ENCODE measurements around the gene IGF2R.
"Not testable (repeated sequence)": the region's sequence is repeated elsewhere in the genome, so short reads cannot be mapped to it uniquely, and the experiment has no call there.

The IGF2R gene

GRCh38 chr6:160101277-160102205 lies 132.7 kb downstream of the IGF2R start:
- no peak for DNase-seq (ENCODE audit: low read depth)

- DNase-seq (ENCODE audit: low read depth) = no peak
These were observed 133.5 kb downstream of the IGF2R start for GRCh38 chr6:160102399-160102798.

- no peak for DNase-seq (ENCODE audit: low read depth)
These were observed 134.3 kb downstream of the IGF2R start for GRCh38 chr6:160102956-160103824.

- DNase-seq (ENCODE audit: low read depth) = no peak
These were observed 134.9 kb downstream of the IGF2R start for GRCh38 chr6:160103825-160104100.

GRCh38 chr6:160104821-160105517 lies 136.1 kb downstream of the IGF2R start:
- DNase-seq (ENCODE audit: low read depth) = no peak

GRCh38 chr6:160106010-160106409 lies 137.1 kb downstream of the IGF2R start:
- DNase-seq (ENCODE audit: low read depth) = no peak

GRCh38 chr6:160106701-160107100 lies 137.8 kb downstream of the IGF2R start:
- no peak for DNase-seq (ENCODE audit: low read depth)

GRCh38 chr6:160108077-160108476 lies 139.2 kb downstream of the IGF2R start:
- DNase-seq (ENCODE audit: low read depth) = no peak

- DNase-seq (ENCODE audit: low read depth) = no peak
These were observed 141.8 kb downstream of the IGF2R start for GRCh38 chr6:160110586-160111123.

- no peak for DNase-seq (ENCODE audit: low read depth)
These were observed 142.9 kb downstream of the IGF2R start for GRCh38 chr6:160111806-160112205.

- DNase-seq (ENCODE audit: low read depth) = no peak
These were observed 143.9 kb downstream of the IGF2R start for GRCh38 chr6:160112628-160113299.

- DNase-seq (ENCODE audit: low read depth) = not testable (repeated sequence)
These were observed 145.7 kb downstream of the IGF2R start for GRCh38 chr6:160114536-160114935.

- DNase-seq (ENCODE audit: low read depth) = no peak
These were observed 146.5 kb downstream of the IGF2R start for GRCh38 chr6:160115421-160115820.

GRCh38 chr6:160116411-160116810 lies 147.5 kb downstream of the IGF2R start:
- no peak for DNase-seq (ENCODE audit: low read depth)

- DNase-seq (ENCODE audit: low read depth) = no peak
These were observed 148.3 kb downstream of the IGF2R start for GRCh38 chr6:160117137-160117536.

- DNase-seq (ENCODE audit: low read depth) = no peak
These were observed 149.8 kb downstream of the IGF2R start for GRCh38 chr6:160118620-160119229.

- no peak for DNase-seq (ENCODE audit: low read depth)
These were observed 151.2 kb downstream of the IGF2R start for GRCh38 chr6:160120087-160120486.

- DNase-seq (ENCODE audit: low read depth) = no peak
These were observed 152.7 kb downstream of the IGF2R start, which contains the start of gene SLC22A1 for GRCh38 chr6:160121558-160121957. SLC22A1 (plus strand) TSS chr6:160121815; CDS start chr6:160121936, 121 bp downstream.

- DNase-seq (ENCODE audit: low read depth) = no peak
These were observed 153.1 kb downstream of the IGF2R start for GRCh38 chr6:160121981-160122380.

GRCh38 chr6:160122744-160123143 lies 153.9 kb downstream of the IGF2R start:
- no peak for DNase-seq (ENCODE audit: low read depth)

GRCh38 chr6:160124007-160124406 lies 155.1 kb downstream of the IGF2R start:
- DNase-seq (ENCODE audit: low read depth) = no peak

All from activated T-helper 9 cell treated with anti-CD3 and anti-CD28 coated beads, Interleukin-2, amount 50 U/mL, for 16 hours (primary cell).